GM13976 (cell line): Measurements from ENCODE around the gene OR9A4.

Experiments
- DNase-seq: peaks from one replicate; pipeline ENCODE4 v3.0.0; 2012; ENCODE audit warnings: low spot score
- CTCF ChIP-seq: IDR thresholded peaks from 2 replicates; pipeline ENCODE4 v1.5.1; 2012; ENCODE audit warnings: borderline replicate concordance, mild to moderate bottlenecking; ENCODE audit not compliant: insufficient read depth; ENCODE audit errors: extremely low read depth, missing control alignments, control extremely low read depth
- in situ Hi-C: fragments of 300-500 bp; cut with MboI; formaldehyde crosslinking; loops from one replicate; pipeline ENCODE4 v1.12.0; 2022; ENCODE audit warnings: low sequenced_read_pairs, mixed read lengths, inconsistent platforms; ENCODE audit not compliant: unreplicated experiment

OR9A4 gene

GRCh38 chr7:141941075-141941474 lies 24.9 kb downstream of the OR9A4 start:
- in situ Hi-C loops, result no loop called here
- DNase-seq, result no peak
- TF ChIP-seq CTCF, result no peak

GRCh38 chr7:141943846-141944245 lies 27.6 kb downstream of the OR9A4 start:
- no peak for TF ChIP-seq CTCF
- DNase-seq, result no peak
- in situ Hi-C loops, result no loop called here

GRCh38 chr7:141944811-141945210 lies 28.6 kb downstream of the OR9A4 start:
- DNase-seq, result no peak
- TF ChIP-seq CTCF, result no peak
- in situ Hi-C loops, result no loop called here

GRCh38 chr7:141945356-141945755 lies 29.2 kb downstream of the OR9A4 start:
- no peak for DNase-seq
- TF ChIP-seq CTCF, result no peak

GRCh38 chr7:141946796-141947195 lies 30.6 kb downstream of the OR9A4 start, which contains the start of gene CLEC5A:
Gene CLEC5A (minus strand): TSS chr7:141946974. CDS start chr7:141946292, 682 bp downstream.
- DNase-seq, result no peak
- no peak for TF ChIP-seq CTCF
- in situ Hi-C loops, result no loop called here

More at GRCh38 chr7:141945356-141945755, 29.2 kb downstream of the OR9A4 start:
- in situ Hi-C loops, result no loop called here

- no peak for DNase-seq
- in situ Hi-C loops, result no loop called here
- no peak for TF ChIP-seq CTCF
These were observed 32.8 kb downstream of the OR9A4 start for GRCh38 chr7:141949021-141949420.

GRCh38 chr7:141949451-141949850 lies 33.3 kb downstream of the OR9A4 start:
- no peak for TF ChIP-seq CTCF
- DNase-seq, result no peak
- in situ Hi-C loops, result no loop called here
